ENCODE measurements around the gene MEST.
"Not testable (repeated sequence)": the region's sequence is repeated elsewhere in the genome, so short reads cannot be mapped to it uniquely, and the experiment has no call there.

The MEST gene

GRCh38 chr7:130486114-130486953, 5.6 kb upstream of the MEST start:
- DNase-seq (ENCODE audit: low spot score) = peak; percentile 46

- no peak for DNase-seq (ENCODE audit: low spot score)
Observed at GRCh38 chr7:130486954-130487436, 4.9 kb upstream of the MEST start.

GRCh38 chr7:130488392-130489139, 3.3 kb upstream of the MEST start:
- DNase-seq (ENCODE audit: low spot score) = no peak

GRCh38 chr7:130489140-130489983, 2.5 kb upstream of the MEST start:
- DNase-seq (ENCODE audit: low spot score) = no peak

GRCh38 chr7:130490311-130490791, 1.5 kb upstream of the MEST start:
- DNase-seq (ENCODE audit: low spot score) = no peak

GRCh38 chr7:130490888-130491804, 739 bp upstream of the MEST start:
- DNase-seq (ENCODE audit: low spot score) = no peak

GRCh38 chr7:130492523-130493274, 814 bp downstream of the MEST start:
- DNase-seq (ENCODE audit: low spot score) = no peak

- DNase-seq (ENCODE audit: low spot score) = no peak
Observed at GRCh38 chr7:130493275-130493873, 1.5 kb downstream of the MEST start.

GRCh38 chr7:130494431-130494858, 2.6 kb downstream of the MEST start:
- no peak for DNase-seq (ENCODE audit: low spot score)

GRCh38 chr7:130500463-130500862, 8.6 kb downstream of the MEST start:
- DNase-seq (ENCODE audit: low spot score) = no peak

- no peak for DNase-seq (ENCODE audit: low spot score)
Observed at GRCh38 chr7:130500910-130501309, 9.0 kb downstream of the MEST start.

GRCh38 chr7:130505753-130506152, 13.9 kb downstream of the MEST start:
- DNase-seq (ENCODE audit: low spot score) = no peak

GRCh38 chr7:130506358-130506757, 14.5 kb downstream of the MEST start:
- no peak for DNase-seq (ENCODE audit: low spot score)

GRCh38 chr7:130512038-130512437, 20.2 kb downstream of the MEST start:
- DNase-seq (ENCODE audit: low spot score) = not testable (repeated sequence)

GRCh38 chr7:130513447-130513846, 21.6 kb downstream of the MEST start:
- DNase-seq (ENCODE audit: low spot score) = no peak

- no peak for DNase-seq (ENCODE audit: low spot score)
Observed at GRCh38 chr7:130515315-130516040, 23.6 kb downstream of the MEST start.

GRCh38 chr7:130521258-130521951, 29.5 kb downstream of the MEST start:
- DNase-seq (ENCODE audit: low spot score) = no peak

GRCh38 chr7:130523519-130524125, 31.7 kb downstream of the MEST start:
- not testable (repeated sequence) for DNase-seq (ENCODE audit: low spot score)

Measured in activated CD4-positive, alpha-beta T cell treated with anti-CD3 and anti-CD28 coated beads, Interleukin-2, Interleukin-4, amounts not matched to agents 100 ng/mL and 50 ng/mL, durations not matched to agents 16 hours and 8 hours (primary cell).